DOHH2 (cell line): ENCODE data around the gene SUGCT.

Experiments
- H3F3A ChIP-seq: fragments of 200-600 bp; sonication (generic), shearing (Covaris generic); 2 replicates; pipeline ENCODE4 v1.6.0; 2016; ENCODE audit warnings: antibody characterized with exemption, mild to moderate bottlenecking; ENCODE audit not compliant: control insufficient read depth, insufficient read depth
- H3K27ac ChIP-seq: fragments of 200-600 bp; sonication (generic); 2 replicates; pipeline ENCODE4 v1.5.1; 2014; ENCODE audit warnings: low read depth, mild to moderate bottlenecking, low read length, moderate library complexity
- H3K27me3 ChIP-seq: fragments of 200-600 bp; sonication (generic); 2 replicates; pipeline ENCODE4 v1.6.1; 2014; ENCODE audit warnings: mild to moderate bottlenecking, low read length, mixed read lengths; ENCODE audit not compliant: control insufficient read depth
- H3K36me3 ChIP-seq: fragments of 200-600 bp; sonication (generic); 2 replicates; pipeline ENCODE4 v1.6.1; 2014; ENCODE audit warnings: mild to moderate bottlenecking, low read length, moderate library complexity, mixed read lengths; ENCODE audit not compliant: control insufficient read depth
- H3K4me1 ChIP-seq: fragments of 200-600 bp; sonication (generic); 2 replicates; pipeline ENCODE4 v1.6.1; 2014; ENCODE audit warnings: mild to moderate bottlenecking, low read length, mixed read lengths; ENCODE audit not compliant: control insufficient read depth
- H3K4me2 ChIP-seq: fragments of 200-600 bp; sonication (generic); 2 replicates; pipeline ENCODE4 v1.6.0; 2014; ENCODE audit warnings: mild to moderate bottlenecking, low read length, moderate library complexity
- H3K4me3 ChIP-seq: fragments of 200-600 bp; sonication (generic); 2 replicates; pipeline ENCODE4 v1.5.1; 2014; ENCODE audit warnings: mild to moderate bottlenecking, low read length, mixed read lengths
- H3K79me2 ChIP-seq: fragments of 200-600 bp; sonication (generic); 2 replicates; pipeline ENCODE4 v1.6.1; 2014; ENCODE audit warnings: mild to moderate bottlenecking, low read length, mixed read lengths; ENCODE audit not compliant: control insufficient read depth
- H3K9me2 ChIP-seq: fragments of 200-600 bp; sonication (generic); replicated peaks from 2 replicates; pipeline ENCODE4 v1.6.1; 2014; ENCODE audit warnings: mild to moderate bottlenecking, low read length, mixed read lengths; ENCODE audit not compliant: control insufficient read depth
- H3K9me3 ChIP-seq: fragments of 200-600 bp; sonication (generic); 2 replicates; pipeline ENCODE4 v1.6.1; 2014; ENCODE audit warnings: antibody characterized with exemption, low read length, mixed read lengths; ENCODE audit not compliant: control insufficient read depth, insufficient read depth
- H4K20me1 ChIP-seq: fragments of 200-600 bp; sonication (generic); 2 replicates; pipeline ENCODE4 v1.6.0; 2014; ENCODE audit warnings: low read depth, mild to moderate bottlenecking, antibody characterized with exemption, low read length, moderate library complexity; ENCODE audit not compliant: control insufficient read depth, insufficient read depth
- EZH2phosphoT487 ChIP-seq: fragments of 200-600 bp; sonication (generic); IDR thresholded peaks from 2 replicates; pipeline ENCODE4 v1.6.1; 2017; ENCODE audit warnings: borderline replicate concordance, mild to moderate bottlenecking, antibody characterized with exemption, low read length, moderate library complexity, mixed read lengths
- TF ChIP-seq, protein P1 (sequence below): fragments of 200-600 bp; sonication (generic); IDR thresholded peaks from one replicate; pipeline ENCODE4 v1.5.1; 2014; ENCODE audit warnings: antibody characterized with exemption, mild to moderate bottlenecking, low read depth, low read length; ENCODE audit not compliant: poor library complexity, severe bottlenecking

SUGCT gene

DNA sequence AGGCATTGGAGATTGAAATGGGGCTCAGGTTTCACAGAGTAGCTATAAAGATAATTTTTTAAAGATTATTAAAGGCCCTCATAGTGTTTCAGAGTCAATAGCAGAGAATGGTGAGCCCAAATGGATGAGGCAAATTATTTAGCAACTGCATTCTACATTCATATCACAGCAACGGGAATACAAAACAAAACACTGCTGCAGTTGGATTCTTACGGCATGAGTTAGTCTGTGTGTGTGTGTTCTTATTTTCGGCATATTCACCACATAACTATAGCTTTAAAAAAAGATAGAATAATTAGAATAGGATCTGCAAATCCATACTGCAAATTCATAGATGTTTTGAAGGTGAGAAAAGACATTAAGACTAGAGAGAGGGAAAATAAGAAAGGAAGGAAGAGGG is 66.0 kb downstream of the SUGCT start:
- Histone ChIP-seq H3K4me2 (no peak overlapping the region), H3K79me2 (no peaks in the 10 kb centered on the region), H3F3A (no peaks in the 10 kb centered on the region), H3K4me1 (no peaks in the 10 kb centered on the region), H4K20me1 (no peaks in the 10 kb centered on the region), H3K9me3 (no peaks in the 10 kb centered on the region), H3K4me3 (no peak overlapping the region), H3K9me2 (no peaks in the 10 kb centered on the region), H3K27ac (no peak overlapping the region), H3K36me3 (no peaks in the 10 kb centered on the region), H3K27me3 (peaks cover 7% of the 10 kb centered on the region; the same call in 1 of the 2 replicates)
- TF ChIP-seq EZH2phosphoT487, result no peak
- TF ChIP-seq, protein P1, sequence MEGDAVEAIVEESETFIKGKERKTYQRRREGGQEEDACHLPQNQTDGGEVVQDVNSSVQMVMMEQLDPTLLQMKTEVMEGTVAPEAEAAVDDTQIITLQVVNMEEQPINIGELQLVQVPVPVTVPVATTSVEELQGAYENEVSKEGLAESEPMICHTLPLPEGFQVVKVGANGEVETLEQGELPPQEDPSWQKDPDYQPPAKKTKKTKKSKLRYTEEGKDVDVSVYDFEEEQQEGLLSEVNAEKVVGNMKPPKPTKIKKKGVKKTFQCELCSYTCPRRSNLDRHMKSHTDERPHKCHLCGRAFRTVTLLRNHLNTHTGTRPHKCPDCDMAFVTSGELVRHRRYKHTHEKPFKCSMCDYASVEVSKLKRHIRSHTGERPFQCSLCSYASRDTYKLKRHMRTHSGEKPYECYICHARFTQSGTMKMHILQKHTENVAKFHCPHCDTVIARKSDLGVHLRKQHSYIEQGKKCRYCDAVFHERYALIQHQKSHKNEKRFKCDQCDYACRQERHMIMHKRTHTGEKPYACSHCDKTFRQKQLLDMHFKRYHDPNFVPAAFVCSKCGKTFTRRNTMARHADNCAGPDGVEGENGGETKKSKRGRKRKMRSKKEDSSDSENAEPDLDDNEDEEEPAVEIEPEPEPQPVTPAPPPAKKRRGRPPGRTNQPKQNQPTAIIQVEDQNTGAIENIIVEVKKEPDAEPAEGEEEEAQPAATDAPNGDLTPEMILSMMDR, result no peak

DNA sequence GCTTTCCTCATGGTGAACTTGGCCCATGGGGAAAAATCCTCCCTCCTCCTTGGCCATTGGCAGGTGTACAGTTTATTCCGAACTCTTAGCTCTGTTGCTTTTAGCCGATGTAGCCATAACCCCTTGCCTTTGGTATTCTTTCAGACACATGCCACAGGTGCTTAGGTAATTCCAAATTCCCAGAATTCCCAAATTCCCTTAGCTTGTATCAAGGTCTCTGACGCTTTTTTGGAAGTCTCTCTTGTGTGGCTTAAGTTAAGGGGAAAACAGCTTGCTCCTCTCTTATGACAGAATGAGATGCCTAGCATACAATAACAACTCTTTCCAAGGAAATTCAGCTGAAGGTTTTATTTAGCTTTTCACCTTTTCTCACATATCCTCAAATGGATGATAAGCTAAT is 68.0 kb downstream of the SUGCT start:
- Histone ChIP-seq H3K4me3 (no peak overlapping the region), H3K4me1 (no peaks in the 10 kb centered on the region), H4K20me1 (no peaks in the 10 kb centered on the region), H3K9me2 (no peaks in the 10 kb centered on the region), H3K27ac (no peak overlapping the region), H3K27me3 (peaks cover 2% of the 10 kb centered on the region), H3K36me3 (no peaks in the 10 kb centered on the region), H3K79me2 (no peaks in the 10 kb centered on the region), H3K4me2 (no peak overlapping the region), H3K9me3 (no peaks in the 10 kb centered on the region), H3F3A (no peaks in the 10 kb centered on the region)
- TF ChIP-seq EZH2phosphoT487, result no peak
- TF ChIP-seq, protein P1, result no peak

DNA sequence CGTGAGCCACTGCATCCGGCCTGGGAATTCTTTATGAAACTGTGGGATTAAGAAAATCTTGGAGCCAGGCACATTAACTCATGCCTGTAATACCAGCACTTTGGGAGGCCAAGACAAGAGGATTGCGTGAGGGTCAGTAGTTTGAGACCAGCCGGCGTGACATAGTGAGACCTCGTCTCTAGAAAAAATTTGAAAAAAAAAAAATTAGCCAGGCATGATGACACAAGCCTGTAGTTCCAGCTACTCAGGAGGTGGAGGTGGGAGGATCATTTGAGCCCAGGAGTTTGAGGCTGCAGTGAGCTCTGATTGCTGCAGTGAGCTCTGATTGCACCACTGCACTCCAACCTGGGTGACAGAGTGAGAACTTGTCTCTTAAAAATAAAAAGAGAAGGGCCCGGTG is 69.8 kb downstream of the SUGCT start:
- H3K4me3 ChIP-seq, result no peak overlapping the region

More for the DNA sequence above, 69.8 kb downstream of the SUGCT start:
- H3F3A ChIP-seq, result no peaks in the 10 kb centered on the region
- no peaks in the 10 kb centered on the region for H4K20me1 ChIP-seq
- H3K79me2 ChIP-seq, result no peaks in the 10 kb centered on the region
- no peaks in the 10 kb centered on the region for H3K9me3 ChIP-seq
- no peak overlapping the region for H3K27ac ChIP-seq
- TF ChIP-seq EZH2phosphoT487, result no peak
- TF ChIP-seq, protein P1, result no peak
- no peaks in the 10 kb centered on the region for H3K9me2 ChIP-seq
- H3K36me3 ChIP-seq, result no peaks in the 10 kb centered on the region
- peaks cover 2% of the 10 kb centered on the region for H3K27me3 ChIP-seq
- H3K4me2 ChIP-seq, result no peak overlapping the region
- H3K4me1 ChIP-seq, result no peaks in the 10 kb centered on the region
